Lung (tissue), 12 donors: ENCODE results near the gene GLIS2. TPM values are rescaled to one million over a fixed set of nuclear protein-coding genes. Genes with fewer than 3 reads are reported as not detected.

Experiments
- ATAC-seq: fragments of 200-7000 bp; cut with Tn5 transposase; one replicate; pipeline ENCODE4 v1.9.1; 2020; ENCODE audit warnings: moderate number of reproducible peaks; ENCODE audit not compliant: insufficient read depth, low FRiP score
- DNase-seq, 3 donors: peaks; one replicate each; pipeline ENCODE4 v3.0.0-alpha.2; 2013 to 2017
- H3K27ac ChIP-seq, 2 donors: one replicate each; pipeline ENCODE4 v1.5.1; 2013; ENCODE audit warnings: mild to moderate bottlenecking in 2 of 2, moderate library complexity in 2 of 2, control low read depth in 1 of 2, inconsistent platforms in 1 of 2, low read depth in 1 of 2, low read length in 1 of 2
- H3K27me3 ChIP-seq, 3 donors: one replicate each; pipeline ENCODE4 v1.5.1; 2013; ENCODE audit warnings: low read length in 2 of 3; ENCODE audit not compliant: control insufficient read depth in 3 of 3, insufficient read depth in 3 of 3
- H3K36me3 ChIP-seq, 4 donors: one replicate each; pipeline ENCODE4 v1.5.1; 2013; ENCODE audit warnings: low read length in 4 of 4, mild to moderate bottlenecking in 1 of 4, moderate library complexity in 1 of 4; ENCODE audit not compliant: control insufficient read depth in 4 of 4, insufficient read depth in 4 of 4
- H3K4me1 ChIP-seq, 5 donors: one replicate each; pipeline ENCODE4 v1.5.1; 2013; ENCODE audit warnings: low read length in 5 of 5, mild to moderate bottlenecking in 2 of 5, moderate library complexity in 1 of 5; ENCODE audit not compliant: control insufficient read depth in 5 of 5, insufficient read depth in 5 of 5
- H3K4me3 ChIP-seq: one replicate; pipeline ENCODE4 v1.5.1; 2013; ENCODE audit warnings: mild to moderate bottlenecking, control low read depth, moderate library complexity
- H3K9ac ChIP-seq, 2 donors: one replicate each; pipeline ENCODE4 v1.5.1; 2013; ENCODE audit warnings: low read length in 2 of 2, control low read depth in 1 of 2; ENCODE audit not compliant: insufficient read depth in 1 of 2
- H3K9me3 ChIP-seq, 4 donors: one replicate each; pipeline ENCODE4 v1.5.1; 2013; ENCODE audit warnings: low read length in 3 of 4, mild to moderate bottlenecking in 1 of 4, moderate library complexity in 1 of 4; ENCODE audit not compliant: control insufficient read depth in 4 of 4, insufficient read depth in 3 of 4
- WGBS, 2 donors: extraction: QIAGEN DNeasy Blood & Tissue Kit; methylation state at CpG; one replicate each; pipeline ENCODE4 v1.1.7; 2013; 5-methylcytosine and 5-hydroxymethylcytosine counted together
- polyA plus RNA-seq, 2 donors: library from polyadenylated mRNA; stranded (reverse); fragments of 200-250 nt; gene quantifications; one replicate each; pipeline ENCODE4 v1.2.1, GENCODE V29; 2013
- total RNA-seq, 2 donors: library from RNA; depleted of rRNA in 1 of 2; stranded (reverse); fragments of >200 nt in 1 of 2; gene quantifications; one replicate each; pipeline ENCODE4 v1.2.1, GENCODE V29; 2014 to 2021
- TF ChIP-seq, protein P1 (sequence below): IDR thresholded peaks from 2 replicates; pipeline ENCODE4 v1.5.1; 2012; ENCODE audit warnings: mild to moderate bottlenecking; ENCODE audit errors: control extremely low read depth, extremely low read depth
- donor health status: control.
- donor health status: control.
- donor health status: Bipolar disorder and iron deficiency.
- donor health status: healthy.
- donor health status: DM: yes; HTN: yes; CAD: no.

GLIS2 gene
- total and polyA plus RNA-seq, 4 donors: 8.8 to 25.5 (median 14.9) TPM

DNA sequence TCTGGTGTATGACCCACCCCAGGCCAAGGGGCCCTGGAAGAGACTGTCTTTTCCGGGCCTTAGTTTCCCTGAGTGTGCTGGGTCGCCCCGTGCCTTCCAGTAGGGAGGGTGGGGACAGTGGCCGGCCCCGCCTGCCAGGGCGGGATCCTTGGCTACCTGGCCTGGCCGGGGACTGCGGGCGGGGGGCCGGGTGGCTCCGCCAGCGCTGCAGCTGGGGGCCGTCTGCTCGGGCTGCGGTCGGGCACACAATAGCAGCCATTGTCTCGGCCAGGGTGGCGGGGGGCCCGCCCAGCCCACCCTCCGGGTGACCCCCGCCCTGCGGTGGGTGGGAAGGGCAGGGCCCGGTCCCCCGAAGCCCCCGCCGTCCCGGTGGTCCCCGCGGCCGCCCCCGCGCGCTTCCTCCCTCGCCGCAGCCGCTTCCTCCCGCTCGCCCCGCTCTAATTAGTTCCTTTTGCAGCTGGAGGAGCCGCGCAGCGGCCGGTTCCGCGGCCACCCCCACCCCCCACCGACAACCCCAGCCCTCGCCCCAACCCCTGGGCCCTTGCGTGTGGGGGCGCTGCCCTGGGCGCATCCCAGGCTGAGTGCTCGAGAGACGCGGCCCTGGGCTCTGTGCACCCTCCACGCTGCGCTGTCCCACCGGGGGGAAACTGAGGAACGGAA lies 11.6 kb downstream of the GLIS2 start:
- no peaks in the 10 kb centered on the region for H3K27me3 ChIP-seq
- H3K36me3 ChIP-seq: no peaks in the 10 kb centered on the region
- peaks cover 5 to 44% (median 38%) of the 10 kb centered on the region in 5 donors for H3K4me1 ChIP-seq
- DNase-seq: peak in 1 of 3 donors; percentile 49
- WGBS, 2 donors: 4 to 5% methylated on average over 25 to 57 of the region's 57 CpGs
- peak overlapping the region in 1 of 2 donors; percentile 32 for H3K9ac ChIP-seq
- H3K4me3 ChIP-seq: no peak overlapping the region
- no peak for ATAC-seq
- TF ChIP-seq, protein P1, sequence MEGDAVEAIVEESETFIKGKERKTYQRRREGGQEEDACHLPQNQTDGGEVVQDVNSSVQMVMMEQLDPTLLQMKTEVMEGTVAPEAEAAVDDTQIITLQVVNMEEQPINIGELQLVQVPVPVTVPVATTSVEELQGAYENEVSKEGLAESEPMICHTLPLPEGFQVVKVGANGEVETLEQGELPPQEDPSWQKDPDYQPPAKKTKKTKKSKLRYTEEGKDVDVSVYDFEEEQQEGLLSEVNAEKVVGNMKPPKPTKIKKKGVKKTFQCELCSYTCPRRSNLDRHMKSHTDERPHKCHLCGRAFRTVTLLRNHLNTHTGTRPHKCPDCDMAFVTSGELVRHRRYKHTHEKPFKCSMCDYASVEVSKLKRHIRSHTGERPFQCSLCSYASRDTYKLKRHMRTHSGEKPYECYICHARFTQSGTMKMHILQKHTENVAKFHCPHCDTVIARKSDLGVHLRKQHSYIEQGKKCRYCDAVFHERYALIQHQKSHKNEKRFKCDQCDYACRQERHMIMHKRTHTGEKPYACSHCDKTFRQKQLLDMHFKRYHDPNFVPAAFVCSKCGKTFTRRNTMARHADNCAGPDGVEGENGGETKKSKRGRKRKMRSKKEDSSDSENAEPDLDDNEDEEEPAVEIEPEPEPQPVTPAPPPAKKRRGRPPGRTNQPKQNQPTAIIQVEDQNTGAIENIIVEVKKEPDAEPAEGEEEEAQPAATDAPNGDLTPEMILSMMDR: no peak
- H3K9me3 ChIP-seq: no peaks in the 10 kb centered on the region
- peak overlapping the region; percentile 86 to 92 for H3K27ac ChIP-seq

DNA sequence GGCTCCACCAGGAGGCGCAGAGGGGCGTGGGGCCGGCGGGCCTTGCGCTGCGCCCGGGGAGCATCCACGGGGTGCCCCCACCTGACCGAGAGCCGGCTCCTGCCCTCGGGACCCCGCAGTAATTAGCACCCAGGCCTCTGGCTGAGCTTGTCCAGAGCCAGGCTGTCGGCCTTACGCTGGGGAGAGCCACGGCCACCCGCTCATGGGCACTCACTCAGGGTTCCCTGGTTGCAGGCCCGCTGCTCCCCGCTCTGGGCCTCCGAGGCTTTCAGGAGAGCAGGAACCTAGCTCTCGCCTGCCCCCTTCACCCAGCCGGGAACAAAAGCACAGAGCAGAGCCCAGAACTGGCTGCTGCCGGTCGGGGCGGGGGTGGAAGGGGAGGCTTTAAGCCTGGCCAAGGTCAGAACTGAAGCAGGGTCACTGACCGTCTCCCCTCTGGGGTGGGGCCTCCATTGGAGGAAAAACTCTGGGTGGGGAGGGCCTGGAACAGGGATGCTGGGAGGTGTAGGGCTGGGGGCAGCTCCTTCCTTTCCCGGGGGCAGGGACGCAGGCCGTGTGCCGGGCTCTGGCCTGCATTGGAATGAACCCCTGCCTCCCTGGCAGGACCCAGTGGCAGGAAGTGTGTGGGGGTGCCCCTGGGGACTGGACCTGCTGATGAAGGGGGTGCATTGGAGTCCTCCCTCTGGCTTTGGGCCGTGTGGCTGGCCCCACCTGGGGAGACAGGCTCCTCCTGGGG lies 12.3 kb downstream of the GLIS2 start:
- H3K9ac ChIP-seq: peak overlapping the region in 1 of 2 donors; percentile 25
- 6 to 7% methylated on average over 29 to 30 of the region's 30 CpGs for WGBS, 2 donors
- H3K4me1 ChIP-seq: peaks cover 5 to 43% (median 34%) of the 10 kb centered on the region in 5 donors
- DNase-seq: peak; percentile 90 to 94 (median 90)
- H3K36me3 ChIP-seq: peaks cover 0 to 4% (median 0%) of the 10 kb centered on the region in 4 donors
- no peaks in the 10 kb centered on the region for H3K9me3 ChIP-seq
- TF ChIP-seq, protein P1: peak; percentile 37
- no peaks in the 10 kb centered on the region for H3K27me3 ChIP-seq
- ATAC-seq: peak; percentile 78
- H3K27ac ChIP-seq: peak overlapping the region; percentile 86 to 92
- no peak overlapping the region for H3K4me3 ChIP-seq

DNA sequence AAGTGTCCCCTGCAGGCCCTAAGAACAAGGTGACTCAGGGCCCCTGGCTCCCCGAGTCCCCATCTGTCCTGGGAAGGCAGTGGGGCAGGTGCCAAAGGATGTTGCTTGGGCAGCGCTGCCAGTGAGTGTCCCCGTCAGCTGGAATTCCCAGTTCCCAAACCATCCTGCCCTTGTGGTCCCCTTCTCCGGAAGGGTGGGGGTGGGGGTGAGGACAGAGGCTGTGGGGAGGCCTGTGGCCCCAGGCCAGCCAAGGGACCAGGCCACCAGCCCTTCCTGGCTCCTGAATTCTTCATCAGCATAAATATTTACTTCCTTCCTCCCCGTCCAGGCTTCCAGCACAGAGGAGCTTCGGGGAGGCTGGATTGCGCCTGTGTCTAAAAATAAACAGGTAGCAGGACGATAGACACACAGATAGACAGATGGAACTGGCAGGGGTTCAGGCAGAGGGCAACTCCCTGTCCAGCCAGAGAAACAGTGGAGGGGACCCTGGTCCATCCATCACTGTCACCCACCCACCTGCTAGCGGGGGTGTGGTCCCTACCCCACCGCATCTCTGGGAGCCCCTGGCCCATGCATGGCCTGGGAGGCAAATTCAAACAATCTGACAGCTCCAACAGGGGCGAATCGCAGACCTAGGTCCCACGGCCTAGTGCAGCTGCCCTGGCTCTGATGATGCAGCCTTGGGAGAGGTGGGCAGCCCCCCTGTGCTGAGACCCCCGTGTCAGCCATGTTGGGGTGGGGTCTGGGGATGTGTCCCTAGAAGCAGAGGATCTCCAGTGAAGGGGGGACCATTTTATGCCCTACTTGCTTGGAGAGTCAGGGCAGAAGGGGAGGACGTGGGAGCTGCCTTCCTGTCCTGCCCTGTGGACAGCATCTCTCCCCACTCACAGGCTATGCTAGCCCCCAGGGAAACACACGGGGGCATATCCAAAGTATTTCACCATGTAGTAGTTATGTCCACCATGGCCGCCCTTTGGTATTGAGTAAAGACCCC lies 13.2 kb downstream of the GLIS2 start:
- H3K36me3 ChIP-seq: peaks cover 0 to 9% (median 0%) of the 10 kb centered on the region in 4 donors

More for the DNA sequence above, 13.2 kb downstream of the GLIS2 start:
- peak overlapping the region in 1 of 2 donors; percentile 25 for H3K9ac ChIP-seq
- peak in 2 of 3 donors; percentile 49 to 67 for DNase-seq
- 48 to 55% methylated on average over 17 of the region's 17 CpGs for WGBS, 2 donors
- H3K27me3 ChIP-seq: no peaks in the 10 kb centered on the region
- TF ChIP-seq, protein P1: no peak
- H3K4me1 ChIP-seq: peaks cover 0 to 35% (median 27%) of the 10 kb centered on the region in 5 donors
- H3K9me3 ChIP-seq: no peaks in the 10 kb centered on the region
- peak overlapping the region; percentile 86 to 92 for H3K27ac ChIP-seq
- ATAC-seq: no peak
- H3K4me3 ChIP-seq: no peak overlapping the region
